Stomach (tissue), 9 donors: ENCODE data around the gene STEAP2. TPM values are rescaled to one million over a fixed set of nuclear protein-coding genes. Genes with fewer than 3 reads are reported as not detected.

ENCODE experiments used
- DNase-seq, 2 donors: peaks; one replicate each; pipeline versions ENCODE4 v3.0.0 to v3.0.0-alpha.2; 2013 to 2019
- H3K27ac ChIP-seq, 5 donors: fragments of 200-600 bp in 4 of 5; sonication (generic) in 4 of 5; one replicate each; pipeline ENCODE4 v1.5.1; 2013 to 2019; ENCODE audit warnings: mild to moderate bottlenecking in 1 of 5, moderate library complexity in 1 of 5
- H3K27me3 ChIP-seq, 3 donors: fragments of 200-600 bp; sonication (generic); one replicate each; pipeline ENCODE4 v1.5.1; 2017 to 2019; ENCODE audit warnings: mixed run types in 1 of 3
- H3K36me3 ChIP-seq, 4 donors: fragments of 200-600 bp; sonication (generic); 1 replicate in 3 of 4; 2 replicates in 1 of 4; pipeline ENCODE4 v1.5.1; 2016 to 2019
- H3K4me1 ChIP-seq, 4 donors: fragments of 200-600 bp; sonication (generic); one replicate each; pipeline ENCODE4 v1.5.1; 2016 to 2019
- H3K4me3 ChIP-seq, 4 donors: fragments of 200-600 bp; sonication (generic) in 3 of 4; one replicate each; pipeline ENCODE4 v1.5.1; 2016 to 2019; ENCODE audit warnings: mild to moderate bottlenecking in 1 of 4
- H3K9me3 ChIP-seq, 4 donors: fragments of 200-600 bp; sonication (generic); one replicate each; pipeline ENCODE4 v1.5.1; 2016 to 2019
- CTCF ChIP-seq, 7 experiments: fragments of 450-650 bp in 4 of 7; fragments of 200-600 bp in 3 of 7; sonication (generic) in 3 of 7; IDR thresholded peaks; one replicate each; pipeline ENCODE4 v1.5.1; 2016 to 2019; ENCODE audit warnings: antibody characterized with exemption in 7 of 7, control low read depth in 2 of 7, mild to moderate bottlenecking in 1 of 7
- EP300 ChIP-seq: sonication (generic); formaldehyde crosslinking; IDR thresholded peaks from one replicate; pipeline ENCODE4 v1.6.1; 2017; ENCODE audit warnings: antibody characterized with exemption
- POLR2A ChIP-seq, 4 donors: fragments of 450-650 bp; IDR thresholded peaks; one replicate each; pipeline ENCODE4 v1.6.1; 2016; ENCODE audit warnings: antibody characterized with exemption in 4 of 4, control low read depth in 2 of 4, mild to moderate bottlenecking in 1 of 4, moderate library complexity in 1 of 4
- POLR2AphosphoS5 ChIP-seq, 3 donors: sonication (generic); formaldehyde crosslinking; IDR thresholded peaks; one replicate each; pipeline ENCODE4 v1.6.1; 2016; ENCODE audit warnings: antibody characterized with exemption in 3 of 3
- WGBS, 5 donors: extraction: QIAGEN DNeasy Blood & Tissue Kit in 3 of 5; methylation state at CpG; one replicate each; pipeline versions ENCODE4 v1.1.5 to v1.1.7; 2013 to 2018; 5-methylcytosine and 5-hydroxymethylcytosine counted together
- intact Hi-C: fragments of 100-400 bp; cut with DNase I; formaldehyde crosslinking; loops from one replicate; pipeline ENCODE4 v1.15.1; 2023; ENCODE audit warnings: low total_unique reads
- polyA plus RNA-seq, 3 donors: library from polyadenylated mRNA; stranded (reverse); fragments of 200-250 nt; gene quantifications; one replicate each; pipeline ENCODE4 v1.2.3, GENCODE V29; 2013
- total RNA-seq, 5 donors: library from RNA; depleted of rRNA; stranded (reverse); fragments of >200 nt; gene quantifications; one replicate each; pipeline versions ENCODE4 v1.1.0 to v1.2.3, GENCODE V29; 2014 to 2016
- donor health status: healthy with polysubstance abuse.
- donor health status: Bipolar disorder and iron deficiency.
- donor health status: healthy.

STEAP2 gene
- total and polyA plus RNA-seq, 8 donors: 0.92 to 52.7 (median 8.9) TPM

GRCh38 chr7:90270431-90271178 lies 59.1 kb downstream of the STEAP2 start:
- WGBS, 5 donors: 94 to 99% (median 96%) methylated on average over 2 of the region's 2 CpGs
- Histone ChIP-seq H3K9me3 (no peaks in the 10 kb centered on the region), H3K4me1 (no peaks in the 10 kb centered on the region), H3K4me3 (no peak overlapping the region), H3K36me3 (no peaks in the 10 kb centered on the region), H3K27me3 (no peaks in the 10 kb centered on the region), H3K27ac (no peak overlapping the region)
- TF ChIP-seq POLR2AphosphoS5 (IDR thresholded peaks at IDR 0.05) (no peak), POLR2A (IDR thresholded peaks at IDR 0.05) (no peak), EP300 (no peak), CTCF (IDR thresholded peaks at IDR 0.05) (no peak)
- intact Hi-C loops: no loop called here
- no peak for DNase-seq

DNA sequence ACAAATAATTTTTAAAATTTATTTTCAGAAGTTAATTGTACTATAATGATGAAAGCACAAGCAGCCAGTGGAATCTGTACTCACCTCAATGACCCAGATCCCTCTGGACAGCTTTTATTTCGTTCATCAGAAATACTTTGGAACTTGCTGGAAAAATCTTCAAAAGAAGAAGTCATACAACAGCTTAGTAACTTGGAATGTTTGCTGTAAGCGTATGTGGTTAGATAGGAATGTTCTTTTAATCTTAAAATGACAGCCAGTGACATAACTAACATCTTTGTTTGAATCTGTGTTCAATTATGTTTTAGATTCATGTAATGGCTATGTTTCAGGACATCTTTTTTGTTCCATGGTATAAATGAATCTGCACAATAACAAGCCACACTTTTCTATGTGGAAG lies 60.2 kb downstream of the STEAP2 start:
- no peak for DNase-seq
- H3K36me3 ChIP-seq: no peaks in the 10 kb centered on the region
- TF ChIP-seq POLR2AphosphoS5 (IDR thresholded peaks at IDR 0.05) (no peak), EP300 (no peak), POLR2A (IDR thresholded peaks at IDR 0.05) (no peak), CTCF (IDR thresholded peaks at IDR 0.05) (no peak)
- H3K9me3 ChIP-seq: no peaks in the 10 kb centered on the region
- H3K4me1 ChIP-seq: no peaks in the 10 kb centered on the region
- H3K27me3 ChIP-seq: no peaks in the 10 kb centered on the region
- no peak overlapping the region for H3K4me3 ChIP-seq
- intact Hi-C loops: no loop called here
- 49 to 71% (median 60%) methylated on average over 2 of the region's 2 CpGs for WGBS, 5 donors
- H3K27ac ChIP-seq: no peak overlapping the region

GRCh38 chr7:90272242-90272641 lies 60.7 kb downstream of the STEAP2 start:
- no peaks in the 10 kb centered on the region for H3K4me1 ChIP-seq
- WGBS, 5 donors: 88 to 95% (median 91%) methylated on average over 2 of the region's 2 CpGs
- no peaks in the 10 kb centered on the region for H3K27me3 ChIP-seq
- H3K4me3 ChIP-seq: no peak overlapping the region
- no peaks in the 10 kb centered on the region for H3K9me3 ChIP-seq
- no peak overlapping the region for H3K27ac ChIP-seq
- no peaks in the 10 kb centered on the region for H3K36me3 ChIP-seq
- DNase-seq: no peak
- TF ChIP-seq POLR2AphosphoS5 (IDR thresholded peaks at IDR 0.05): no peak
- no peak for TF ChIP-seq CTCF (IDR thresholded peaks at IDR 0.05)
- TF ChIP-seq POLR2A (IDR thresholded peaks at IDR 0.05): no peak
- TF ChIP-seq EP300: no peak
- intact Hi-C loops: no loop called here

- no peak for DNase-seq
- no peaks in the 10 kb centered on the region for H3K4me1 ChIP-seq
- H3K27me3 ChIP-seq: no peaks in the 10 kb centered on the region
- no peak overlapping the region for H3K27ac ChIP-seq
- no peak for TF ChIP-seq CTCF (IDR thresholded peaks at IDR 0.05)
- TF ChIP-seq POLR2A (IDR thresholded peaks at IDR 0.05): no peak
- TF ChIP-seq POLR2AphosphoS5 (IDR thresholded peaks at IDR 0.05): no peak
- TF ChIP-seq EP300: no peak
- no peaks in the 10 kb centered on the region for H3K9me3 ChIP-seq
- H3K4me3 ChIP-seq: no peak overlapping the region
- intact Hi-C loops: no loop called here
- H3K36me3 ChIP-seq: no peaks in the 10 kb centered on the region
Observed at GRCh38 chr7:90274161-90274560, 62.6 kb downstream of the STEAP2 start.
